ENCODE results near the gene NFU1.

GRCh38 chr2:69462780-69463179, 25.5 kb upstream of the NFU1 start:
- TF ChIP-seq PBX3 (CRISPR knock-in tag; IDR thresholded peaks at IDR 0.05) (no peak), ZNF404 (tag by site-specific recombination; IDR thresholded peaks at IDR 0.05) (no peak), CTCF (tag by site-specific recombination; IDR thresholded peaks at IDR 0.05) (no peak), ZNF302 (tag by site-specific recombination; IDR thresholded peaks at IDR 0.05; ENCODE audit: low read depth) (no peak), ATF2 (tag by site-specific recombination; IDR thresholded peaks at IDR 0.05; ENCODE audit: low read depth) (no peak), ZFP41 (tag by site-specific recombination; IDR thresholded peaks at IDR 0.05; ENCODE audit: borderline replicate concordance) (no peak), BCL11B (tag by site-specific recombination; IDR thresholded peaks at IDR 0.05; ENCODE audit: low read depth) (no peak), HIC1 (tag by site-specific recombination; IDR thresholded peaks at IDR 0.05) (no peak)
